ENCODE data around the gene PHC2. TPM values are rescaled to one million over a fixed set of nuclear protein-coding genes. Genes with fewer than 3 reads are reported as not detected.

Gene PHC2
- total and polyA plus RNA-seq, 9 of the 15 experiments (the other 6 are each of a cell fraction or from before 2014, with no cell fraction given): 3.1 to 67.6 (median 34.6) TPM

- H3K9me1 ChIP-seq (ENCODE audit: control insufficient read depth, insufficient read depth, low read length): no peaks in the 10 kb centered on the region
- no peak overlapping the region for H3K4me2 ChIP-seq (ENCODE audit: insufficient read depth, low read length)
- BruUV-seq (replicated peaks): no TSS peak
- no peaks in the 10 kb centered on the region for H3K79me2 ChIP-seq (ENCODE audit: control insufficient read depth, insufficient read depth, low read length)
- no peaks in the 10 kb centered on the region for H3K4me1 ChIP-seq (replicated peaks in 1 of 2; ENCODE audit: control insufficient read depth in 2 of 2, insufficient read depth in 2 of 2, low read length in 2 of 2)
- WGBS (ENCODE audit: insufficient coverage, low coverage, missing lambda C conversion rate): 1% methylated on average over 16 of the region's 16 CpGs
- no peak for TF ChIP-seq PHB (CRISPR knock-in tag; IDR thresholded peaks at IDR 0.05)
- POLR2A ChIA-PET: interaction anchor here (0.6 to 0.8 kb wide), 3 partner anchors 21 to 323 kb away, joined by 3 read pairs; no protein-coding TSS in a partner anchor
- H3K9ac ChIP-seq (ENCODE audit: insufficient read depth in 1 of 2, low read depth in 2 of 2, low read length in 2 of 2): 0 out of 4 replicates have a peak overlapping the region, but pooled peaks of 1 of the 2 experiments have one; percentile 56
- no peaks in the 10 kb centered on the region for H3K36me3 ChIP-seq (ENCODE audit: control insufficient read depth, insufficient read depth, low read length)
- H3K4me3 ChIP-seq: no peak overlapping the region
- FAIRE-seq: no peak
- CTCF ChIA-PET (ENCODE audit: low intra/inter-chr PET ratio): no interaction called here
- H4K20me1 ChIP-seq (replicated peaks; ENCODE audit: control insufficient read depth, insufficient read depth, low read length): no peaks in the 10 kb centered on the region; the same call in 1 of the 2 replicates
- in situ Hi-C loops (cut with MboI): no loop called here
- no peak overlapping the region for H2AFZ ChIP-seq (ENCODE audit: low read depth, low read length)
- no peaks in the 10 kb centered on the region for H3K9me3 ChIP-seq (replicated peaks; ENCODE audit: control insufficient read depth, insufficient read depth, low read depth, low read length)
- no peak overlapping the region for H3K27ac ChIP-seq (ENCODE audit: extremely low read depth, low read depth, low read length)
- ATAC-seq: peak; percentile 28
- peaks cover 33 to 46% of the 10 kb centered on the region in 2 experiments for H3K27me3 ChIP-seq (ENCODE audit: control insufficient read depth in 2 of 2, insufficient read depth in 2 of 2, low read length in 2 of 2)
- intact Hi-C loops (cut with micrococcal nuclease): no loop called here
- no peak for DNase-seq (ENCODE audit: extremely low read depth in 1 of 4, low spot score in 3 of 4)
These were observed 141.7 kb downstream of the PHC2 start for GRCh38 chr1:33288976-33289857.

GRCh38 chr1:33287317-33287716 is 143.6 kb downstream of the PHC2 start:
- CTCF ChIA-PET (ENCODE audit: low intra/inter-chr PET ratio): interaction anchor here (0.6 kb wide), 1 partner anchor 52 kb away, joined by 3 read pairs; no protein-coding TSS in a partner anchor
- intact Hi-C loops (cut with micrococcal nuclease): no loop called here

More at GRCh38 chr1:33287317-33287716, 143.6 kb downstream of the PHC2 start:
- H2AFZ ChIP-seq (ENCODE audit: low read depth, low read length): no peak overlapping the region
- H3K9me1 ChIP-seq (ENCODE audit: control insufficient read depth, insufficient read depth, low read length): no peaks in the 10 kb centered on the region
- H3K4me1 ChIP-seq (replicated peaks in 1 of 2; ENCODE audit: control insufficient read depth in 2 of 2, insufficient read depth in 2 of 2, low read length in 2 of 2): no peaks in the 10 kb centered on the region
- DNase-seq (ENCODE audit: extremely low read depth in 1 of 4, low spot score in 3 of 4): no peak
- no TSS peak for BruUV-seq (replicated peaks)
- no peak overlapping the region for H3K4me2 ChIP-seq (ENCODE audit: insufficient read depth, low read length)
- H3K79me2 ChIP-seq (ENCODE audit: control insufficient read depth, insufficient read depth, low read length): no peaks in the 10 kb centered on the region
- H3K36me3 ChIP-seq (ENCODE audit: control insufficient read depth, insufficient read depth, low read length): no peaks in the 10 kb centered on the region
- H3K27me3 ChIP-seq (ENCODE audit: control insufficient read depth in 2 of 2, insufficient read depth in 2 of 2, low read length in 2 of 2): peaks cover 34 to 39% of the 10 kb centered on the region in 2 experiments
- in situ Hi-C loops (cut with MboI): no loop called here
- no peak overlapping the region for H3K9ac ChIP-seq (ENCODE audit: insufficient read depth in 1 of 2, low read depth in 2 of 2, low read length in 2 of 2)
- no peak overlapping the region for H3K27ac ChIP-seq (ENCODE audit: extremely low read depth, low read depth, low read length)
- POLR2A ChIA-PET: no interaction called here
- no peak overlapping the region for H3K4me3 ChIP-seq
- 0% methylated on average over 2 of the region's 2 CpGs for WGBS (ENCODE audit: insufficient coverage, low coverage, missing lambda C conversion rate)
- TF ChIP-seq ZNF175 (CRISPR knock-in tag; IDR thresholded peaks at IDR 0.05; ENCODE audit: low read depth) (no peak), FOXJ2 (tag; IDR thresholded peaks at IDR 0.05) (peak; percentile 75)
- no peaks in the 10 kb centered on the region for H3K9me3 ChIP-seq (replicated peaks; ENCODE audit: control insufficient read depth, insufficient read depth, low read depth, low read length)
- no peaks in the 10 kb centered on the region; the same call in 1 of the 2 replicates for H4K20me1 ChIP-seq (replicated peaks; ENCODE audit: control insufficient read depth, insufficient read depth, low read length)
- no peak for ATAC-seq
- no peak for FAIRE-seq

Data from K562 (cell line).